PFSK-1 (cell line): ENCODE measurements around the gene ALX4.

Experiments
- FOXP2 ChIP-seq: optimal IDR thresholded peaks from 2 replicates; pipeline ENCODE3; 2011; ENCODE audit warnings: borderline replicate concordance, control low read depth, inconsistent platforms; ENCODE audit not compliant: insufficient read depth; ENCODE audit errors: extremely low read length, extremely low read depth
- POLR2AphosphoS5 ChIP-seq: IDR thresholded peaks from 2 replicates; pipeline ENCODE4 v1.6.1; 2012; ENCODE audit warnings: low read depth, mild to moderate bottlenecking, control low read depth, low read length, moderate library complexity
- REST ChIP-seq, 2 experiments: IDR thresholded peaks; 2 replicates each; pipeline versions ENCODE4 v1.6.1 to v1.8.0; 2011 to 2012; ENCODE audit warnings: low read depth in 2 of 2, low read length in 2 of 2, control low read depth in 1 of 2, inconsistent platforms in 1 of 2, mild to moderate bottlenecking in 1 of 2, moderate library complexity in 1 of 2; ENCODE audit not compliant: insufficient read depth in 1 of 2
- SIN3A ChIP-seq: IDR thresholded peaks from 2 replicates; pipeline ENCODE4 v1.6.1; 2012; ENCODE audit warnings: mild to moderate bottlenecking, low read length, moderate library complexity, borderline replicate concordance; ENCODE audit not compliant: insufficient read depth
- TAF1 ChIP-seq: IDR thresholded peaks from 2 replicates; pipeline ENCODE4 v1.6.1; 2012; ENCODE audit warnings: low read length, control low read depth, borderline replicate concordance; ENCODE audit not compliant: insufficient read depth

GRCh38 chr11:44256673-44257291, 53.2 kb downstream of the ALX4 start:
- TF ChIP-seq POLR2AphosphoS5 = no peak
- TF ChIP-seq REST (IDR thresholded peaks at IDR 0.05; ENCODE audit: insufficient read depth in 1 of 2, low read depth in 2 of 2, low read length in 2 of 2) = no peak
- TF ChIP-seq TAF1 = no peak
- no peak for TF ChIP-seq SIN3A
- TF ChIP-seq FOXP2 = no peak
